Thymus (tissue), 11 donors: ENCODE data around the gene TPRA1. TPM values are rescaled to one million over a fixed set of nuclear protein-coding genes. Genes with fewer than 3 reads are reported as not detected.
"Not testable (repeated sequence)": the region's sequence is repeated elsewhere in the genome, so short reads cannot be mapped to it uniquely, and the experiment has no call there.

Source experiments
- DNase-seq, 9 donors: peaks; one replicate each; pipeline ENCODE4 v3.0.0-alpha.2; 2013; ENCODE audit warnings: low spot score in 9 of 9, low read depth in 6 of 9, missing footprints in 1 of 9
- H3K27ac ChIP-seq, 2 donors: one replicate each; pipeline ENCODE4 v1.5.1; 2013; ENCODE audit warnings: control low read depth in 1 of 2, low read depth in 1 of 2, low read length in 1 of 2, mild to moderate bottlenecking in 1 of 2, moderate library complexity in 1 of 2
- H3K27me3 ChIP-seq, 2 donors: one replicate each; pipeline ENCODE4 v1.5.1; 2013; ENCODE audit warnings: low read length in 1 of 2; ENCODE audit not compliant: control insufficient read depth in 2 of 2, insufficient read depth in 1 of 2
- H3K36me3 ChIP-seq, 2 donors: one replicate each; pipeline ENCODE4 v1.5.1; 2013; ENCODE audit warnings: low read length in 1 of 2, mild to moderate bottlenecking in 1 of 2, moderate library complexity in 1 of 2; ENCODE audit not compliant: control insufficient read depth in 2 of 2, insufficient read depth in 2 of 2
- H3K4me1 ChIP-seq, 2 donors: one replicate each; pipeline ENCODE4 v1.5.1; 2013; ENCODE audit warnings: low read length in 2 of 2; ENCODE audit not compliant: control insufficient read depth in 2 of 2, insufficient read depth in 2 of 2
- H3K4me3 ChIP-seq, 2 donors: one replicate each; pipeline ENCODE4 v1.5.1; 2013; ENCODE audit warnings: low read length in 2 of 2, control low read depth in 1 of 2, mild to moderate bottlenecking in 1 of 2
- H3K9me3 ChIP-seq, 2 donors: one replicate each; pipeline ENCODE4 v1.5.1; 2013; ENCODE audit warnings: low read length in 1 of 2, mild to moderate bottlenecking in 1 of 2; ENCODE audit not compliant: control insufficient read depth in 2 of 2, insufficient read depth in 1 of 2
- WGBS: extraction: QIAGEN DNeasy Blood & Tissue Kit; methylation state at CpG from one replicate; pipeline ENCODE4 v1.1.7; 2013; 5-methylcytosine and 5-hydroxymethylcytosine counted together
- polyA plus RNA-seq: library from polyadenylated mRNA; stranded (reverse); fragments of 200-250 nt; gene quantifications from one replicate; pipeline ENCODE4 v1.2.3, GENCODE V29; 2013
- total RNA-seq: library from RNA; stranded (reverse); fragments of 120-200 nt; gene quantifications from one replicate; pipeline ENCODE4 v1.2.4, GENCODE V29; 2013
- donor health status: healthy.

Gene TPRA1
- total and polyA plus RNA-seq, 2 donors: 15.9 to 20.0 TPM

- WGBS: 97% methylated on average over 5 of the region's 5 CpGs
Observed at GRCh38 chr3:127610105-127610504, 19.6 kb upstream of the TPRA1 start.

GRCh38 chr3:127608362-127608718 is 17.8 kb upstream of the TPRA1 start:
- DNase-seq: no peak
- peaks cover 71 to 91% of the 10 kb centered on the region in 2 donors for H3K36me3 ChIP-seq
- no peaks in the 10 kb centered on the region for H3K27me3 ChIP-seq

More at GRCh38 chr3:127610105-127610504, 19.6 kb upstream of the TPRA1 start:
- Histone ChIP-seq H3K9me3 (no peaks in the 10 kb centered on the region), H3K36me3 (peaks cover 64 to 92% of the 10 kb centered on the region in 2 donors), H3K27ac (no peak overlapping the region), H3K4me3 (no peak overlapping the region), H3K4me1 (peaks cover 0 to 5% of the 10 kb centered on the region in 2 donors), H3K27me3 (no peaks in the 10 kb centered on the region)
- DNase-seq: no peak

GRCh38 chr3:127607675-127608361 is 17.3 kb upstream of the TPRA1 start:
- peaks cover 0 to 5% of the 10 kb centered on the region in 2 donors for H3K4me1 ChIP-seq
- no peak overlapping the region for H3K27ac ChIP-seq
- H3K9me3 ChIP-seq: no peaks in the 10 kb centered on the region
- no peak overlapping the region for H3K4me3 ChIP-seq
- no peak for DNase-seq
- no peaks in the 10 kb centered on the region for H3K27me3 ChIP-seq
- 96% methylated on average over 7 of the region's 7 CpGs for WGBS
- H3K36me3 ChIP-seq: peaks cover 66 to 88% of the 10 kb centered on the region in 2 donors

More at GRCh38 chr3:127608362-127608718, 17.8 kb upstream of the TPRA1 start:
- Histone ChIP-seq H3K4me3 (no peak overlapping the region), H3K9me3 (no peaks in the 10 kb centered on the region), H3K4me1 (peaks cover 0 to 5% of the 10 kb centered on the region in 2 donors), H3K27ac (no peak overlapping the region)
- WGBS: 98% methylated on average over 14 of the region's 14 CpGs

GRCh38 chr3:127606981-127607595 is 16.6 kb upstream of the TPRA1 start:
- DNase-seq: no peak
- Histone ChIP-seq H3K9me3 (no peaks in the 10 kb centered on the region), H3K4me1 (peaks cover 0 to 5% of the 10 kb centered on the region in 2 donors), H3K27me3 (no peaks in the 10 kb centered on the region), H3K4me3 (no peak overlapping the region), H3K36me3 (peaks cover 59 to 88% of the 10 kb centered on the region in 2 donors), H3K27ac (no peak overlapping the region)
- 98% methylated on average over 17 of the region's 17 CpGs for WGBS

GRCh38 chr3:127606086-127606805 is 15.7 kb upstream of the TPRA1 start:
- Histone ChIP-seq H3K9me3 (no peaks in the 10 kb centered on the region), H3K4me3 (no peak overlapping the region), H3K27ac (no peak overlapping the region), H3K27me3 (no peaks in the 10 kb centered on the region), H3K36me3 (peaks cover 55 to 88% of the 10 kb centered on the region in 2 donors), H3K4me1 (peaks cover 0 to 5% of the 10 kb centered on the region in 2 donors)
- no peak for DNase-seq
- WGBS: 98% methylated on average over 24 of the region's 24 CpGs

GRCh38 chr3:127605547-127605946 is 15.0 kb upstream of the TPRA1 start:
- peaks cover 48 to 82% of the 10 kb centered on the region in 2 donors for H3K36me3 ChIP-seq
- 98% methylated on average over 7 of the region's 7 CpGs for WGBS
- H3K9me3 ChIP-seq, H3K4me3 ChIP-seq, DNase-seq, H3K27me3 ChIP-seq, H3K4me1 ChIP-seq, H3K27ac ChIP-seq: not testable (repeated sequence)

GRCh38 chr3:127604546-127605165 is 14.1 kb upstream of the TPRA1 start:
- no peak for DNase-seq
- Histone ChIP-seq H3K27me3 (no peaks in the 10 kb centered on the region), H3K27ac (no peak overlapping the region), H3K36me3 (peaks cover 42 to 83% of the 10 kb centered on the region in 2 donors), H3K4me3 (no peak overlapping the region), H3K9me3 (no peaks in the 10 kb centered on the region), H3K4me1 (peaks cover 4 to 17% of the 10 kb centered on the region in 2 donors)
- 99% methylated on average over 41 of the region's 41 CpGs for WGBS

- Histone ChIP-seq H3K4me3 (no peak overlapping the region), H3K4me1 (peaks cover 7 to 23% of the 10 kb centered on the region in 2 donors), H3K27ac (no peak overlapping the region), H3K36me3 (peaks cover 40 to 80% of the 10 kb centered on the region in 2 donors), H3K9me3 (no peaks in the 10 kb centered on the region), H3K27me3 (no peaks in the 10 kb centered on the region)
- 98% methylated on average over 7 of the region's 7 CpGs for WGBS
- DNase-seq: no peak
Observed at GRCh38 chr3:127604035-127604434, 13.5 kb upstream of the TPRA1 start.
